ENCODE results near the gene AAR2. TPM values are rescaled to one million over a fixed set of nuclear protein-coding genes. Genes with fewer than 3 reads are reported as not detected.

AAR2 gene
- total RNA-seq, 1 donor = 23.5 TPM

- no peak for DNase-seq (ENCODE audit: low read depth)
- H3K4me3 ChIP-seq (ENCODE audit: low read depth, low read length) = no peak overlapping the region
- TF ChIP-seq CTCF (IDR thresholded peaks at IDR 0.05; ENCODE audit: insufficient read depth, low read length) = no peak
Measured at GRCh38 chr20:36262440-36262839, 26.2 kb downstream of the AAR2 start.

- H3K4me3 ChIP-seq (ENCODE audit: low read depth, low read length) = no peak overlapping the region
- no peak for TF ChIP-seq CTCF (IDR thresholded peaks at IDR 0.05; ENCODE audit: insufficient read depth, low read length)
- no peak for DNase-seq (ENCODE audit: low read depth)
Measured at GRCh38 chr20:36264426-36265246, 28.4 kb downstream of the AAR2 start.

GRCh38 chr20:36266189-36266588 is 29.9 kb downstream of the AAR2 start:
- no peak for TF ChIP-seq CTCF (IDR thresholded peaks at IDR 0.05; ENCODE audit: insufficient read depth, low read length)
- DNase-seq (ENCODE audit: low read depth) = no peak
- H3K4me3 ChIP-seq (ENCODE audit: low read depth, low read length) = no peak overlapping the region

GRCh38 chr20:36267605-36268381 is 31.5 kb downstream of the AAR2 start:
- no peak for TF ChIP-seq CTCF (IDR thresholded peaks at IDR 0.05; ENCODE audit: insufficient read depth, low read length)
- no peak for DNase-seq (ENCODE audit: low read depth)

GRCh38 chr20:36268440-36269342 is 32.4 kb downstream of the AAR2 start:
- no peak for DNase-seq (ENCODE audit: low read depth)
- no peak overlapping the region for H3K4me3 ChIP-seq (ENCODE audit: low read depth, low read length)
- TF ChIP-seq CTCF (IDR thresholded peaks at IDR 0.05; ENCODE audit: insufficient read depth, low read length) = no peak

More at GRCh38 chr20:36267605-36268381, 31.5 kb downstream of the AAR2 start:
- no peak overlapping the region for H3K4me3 ChIP-seq (ENCODE audit: low read depth, low read length)

GRCh38 chr20:36269507-36269906 is 33.2 kb downstream of the AAR2 start:
- TF ChIP-seq CTCF (IDR thresholded peaks at IDR 0.05; ENCODE audit: insufficient read depth, low read length) = no peak
- H3K4me3 ChIP-seq (ENCODE audit: low read depth, low read length) = no peak overlapping the region
- DNase-seq (ENCODE audit: low read depth) = no peak
